Skeletal muscle cell (primary cell): ENCODE measurements around the gene BCL2.
A peak's percentile ranks its signal among the peaks of the same experiment; 100 is the strongest.

Experiments
- DNase-seq: peaks from one replicate; pipeline ENCODE4 v3.0.0-alpha.2; 2010; ENCODE audit warnings: low read depth
- H3K4me3 ChIP-seq: 2 replicates; pipeline ENCODE4 v1.5.1; 2011; ENCODE audit warnings: low read depth, mild to moderate bottlenecking, control low read depth, low read length, moderate library complexity

BCL2 gene

GRCh38 chr18:63155910-63156773, 163.4 kb downstream of the BCL2 start:
- DNase-seq: no peak
- no peak overlapping the region for H3K4me3 ChIP-seq

GRCh38 chr18:63155169-63155852, 164.3 kb downstream of the BCL2 start:
- no peak for DNase-seq
- no peak overlapping the region for H3K4me3 ChIP-seq

GRCh38 chr18:63154350-63155152, 165.0 kb downstream of the BCL2 start:
- DNase-seq: no peak
- H3K4me3 ChIP-seq: no peak overlapping the region

GRCh38 chr18:63152791-63153190, 166.8 kb downstream of the BCL2 start:
- DNase-seq: no peak
- no peak overlapping the region for H3K4me3 ChIP-seq

DNA sequence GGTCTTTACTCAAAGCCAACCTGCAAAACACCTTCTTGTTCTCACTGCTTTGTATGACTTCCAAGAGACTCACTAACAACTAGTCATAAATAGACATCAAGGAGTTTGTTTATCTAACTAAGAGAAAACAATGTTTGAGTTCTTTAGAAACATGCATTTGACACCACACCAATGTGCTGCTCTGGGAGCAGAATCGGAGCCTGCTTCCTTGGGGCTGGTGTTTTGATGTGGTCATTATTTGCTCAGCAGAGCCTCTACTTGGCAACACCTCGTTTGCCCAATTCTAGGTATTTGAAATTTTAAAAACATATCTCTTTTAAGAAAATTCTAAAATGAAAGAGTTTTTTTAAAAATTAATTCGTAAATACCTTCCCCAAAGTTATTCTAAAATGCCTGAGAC, 167.5 kb downstream of the BCL2 start:
- H3K4me3 ChIP-seq: no peak overlapping the region
- no peak for DNase-seq

GRCh38 chr18:63151539-63151938, 168.0 kb downstream of the BCL2 start:
- H3K4me3 ChIP-seq: no peak overlapping the region
- DNase-seq: no peak

- no peak overlapping the region for H3K4me3 ChIP-seq
- DNase-seq: no peak
Observed at GRCh38 chr18:63150942-63151421, 168.6 kb downstream of the BCL2 start.

GRCh38 chr18:63150326-63150725, 169.2 kb downstream of the BCL2 start:
- DNase-seq: no peak
- no peak overlapping the region for H3K4me3 ChIP-seq

DNA sequence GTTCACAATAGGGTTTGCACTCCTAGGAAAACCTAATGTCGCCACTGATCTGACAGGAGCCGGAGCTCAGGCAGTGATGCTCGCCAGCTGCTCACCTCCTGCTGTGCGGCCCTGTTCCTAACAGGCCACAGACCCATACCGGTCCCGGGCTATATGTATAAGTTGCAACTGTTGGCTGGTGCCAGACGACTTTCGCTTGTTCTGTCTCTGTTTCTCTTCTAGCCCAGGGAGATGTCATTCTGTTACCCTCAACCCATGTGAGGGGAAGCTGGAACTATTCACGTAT, 170.3 kb downstream of the BCL2 start:
- H3K4me3 ChIP-seq: no peak overlapping the region
- no peak for DNase-seq

GRCh38 chr18:63148449-63149301, 170.9 kb downstream of the BCL2 start:
- peak; percentile 42 for DNase-seq
- no peak overlapping the region for H3K4me3 ChIP-seq

DNA sequence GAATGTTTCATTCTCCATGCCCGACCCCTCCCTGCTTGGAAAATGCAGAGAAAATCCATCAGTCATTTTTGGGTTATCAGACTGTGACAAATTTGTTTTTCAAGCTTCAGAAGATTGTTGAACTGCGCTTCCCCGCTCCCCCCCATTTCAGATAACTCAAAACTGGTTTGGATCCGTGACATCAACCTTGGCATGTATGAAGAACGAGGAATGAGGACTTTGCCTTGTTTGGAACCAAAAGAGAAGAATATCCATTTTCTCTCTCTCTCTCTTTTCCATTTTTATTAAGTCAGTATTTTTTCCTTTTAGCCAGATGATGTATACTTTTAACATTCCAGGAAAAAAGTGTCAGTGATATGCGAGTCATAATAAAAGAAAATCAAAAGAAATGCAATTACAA, 171.6 kb downstream of the BCL2 start:
- no peak for DNase-seq
- H3K4me3 ChIP-seq: no peak overlapping the region

DNA sequence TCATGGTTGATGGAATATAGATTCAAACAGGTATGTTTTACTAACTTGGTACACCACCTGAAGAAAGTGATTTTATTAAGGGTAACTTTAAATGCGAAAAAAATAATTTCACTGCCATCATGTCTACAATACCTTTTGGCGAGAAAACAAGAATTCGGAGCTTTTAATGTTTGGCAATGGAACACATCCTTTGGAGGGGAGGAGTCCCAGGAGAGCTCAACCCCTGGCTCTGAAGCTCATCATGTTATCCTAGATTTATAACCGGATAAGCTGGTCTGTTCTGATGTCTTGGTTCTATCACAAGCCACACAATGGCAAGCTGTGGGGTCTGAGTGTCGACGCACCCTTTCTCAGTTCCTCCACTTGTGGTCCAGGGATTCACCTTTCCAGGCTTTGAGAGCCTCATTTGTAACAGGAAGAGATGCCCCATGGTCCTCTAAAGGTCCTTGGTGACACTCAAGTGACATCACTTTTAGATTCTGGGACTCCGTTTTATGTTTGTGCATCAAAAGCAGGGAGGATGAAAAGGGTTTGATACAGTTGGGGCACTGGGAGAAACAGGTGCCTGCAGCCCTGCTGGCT, 172.7 kb downstream of the BCL2 start:
- H3K4me3 ChIP-seq: no peak overlapping the region
- DNase-seq: no peak

- no peak for DNase-seq
- no peak overlapping the region for H3K4me3 ChIP-seq
Observed at GRCh38 chr18:63145851-63146555, 173.6 kb downstream of the BCL2 start.

- no peak overlapping the region for H3K4me3 ChIP-seq
- DNase-seq: no peak
Observed at GRCh38 chr18:63145166-63145850, 174.3 kb downstream of the BCL2 start.

DNA sequence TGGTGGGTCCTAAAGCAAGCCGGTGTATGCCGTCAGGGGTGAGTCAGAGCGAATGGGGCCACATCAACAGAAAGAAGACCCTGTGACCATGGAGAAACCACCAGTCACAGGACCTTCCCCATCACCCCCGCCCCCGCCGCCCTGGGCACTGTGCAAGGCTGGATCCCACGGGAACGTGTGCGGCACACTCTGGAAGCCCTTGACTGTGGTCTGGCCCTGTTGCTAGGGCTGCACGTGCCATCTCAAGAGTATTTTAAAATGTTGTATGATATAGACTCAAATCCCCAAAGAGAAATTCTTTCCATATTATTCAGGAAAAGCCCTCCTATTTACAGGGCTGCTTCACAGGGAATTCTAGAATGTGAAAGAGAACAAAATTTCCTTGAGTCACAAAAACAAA, 174.8 kb downstream of the BCL2 start:
- H3K4me3 ChIP-seq: no peak overlapping the region
- DNase-seq: peak; percentile 36

- DNase-seq: no peak
- no peak overlapping the region for H3K4me3 ChIP-seq
Observed at GRCh38 chr18:63143330-63143771, 176.2 kb downstream of the BCL2 start.

DNA sequence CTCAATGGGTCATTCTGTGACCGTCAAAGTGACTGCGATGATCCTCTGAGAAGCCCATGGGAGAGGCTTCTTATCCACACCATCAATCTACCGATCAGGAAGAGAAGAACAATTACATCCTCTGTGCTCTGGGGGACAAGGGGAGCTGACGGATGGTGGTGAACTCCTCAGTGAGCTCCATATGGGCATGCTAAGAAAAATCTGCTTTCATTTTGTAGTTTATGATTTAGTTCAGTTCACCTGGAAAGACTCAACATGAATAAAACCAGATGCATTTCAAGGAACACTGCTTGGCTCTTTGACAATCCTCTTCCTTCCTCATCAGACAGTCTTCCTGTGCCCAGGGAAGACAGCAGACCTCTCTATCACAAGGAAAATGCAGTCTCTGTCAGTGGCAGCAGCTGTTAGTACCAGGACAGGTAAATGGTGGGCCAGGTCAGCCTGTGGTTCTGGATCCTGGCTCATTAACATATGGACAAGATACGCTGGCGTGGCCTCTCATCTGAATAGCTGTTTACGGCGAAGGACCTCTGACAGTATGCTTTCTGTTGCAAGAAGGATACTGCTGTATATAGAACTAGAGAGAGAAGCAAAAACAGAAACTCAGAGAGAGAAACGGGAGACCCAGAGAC, 176.9 kb downstream of the BCL2 start:
- no peak overlapping the region for H3K4me3 ChIP-seq
- DNase-seq: no peak
